Activated CD4-positive, alpha-beta T cell treated with anti-CD3 and anti-CD28 coated beads, Interleukin-2, Interleukin-4, amounts not matched to agents 100 ng/mL and 50 ng/mL, durations not matched to agents 16 hours and 8 hours (primary cell): Measurements from ENCODE around the gene PORCN.
A peak's percentile ranks its signal among the peaks of the same experiment; 100 is the strongest.
"Not testable (repeated sequence)": the region's sequence is repeated elsewhere in the genome, so short reads cannot be mapped to it uniquely, and the experiment has no call there.

Source experiments
- DNase-seq: peaks from one replicate; pipeline ENCODE4 v3.0.0-alpha.2; 2020; ENCODE audit warnings: low spot score

The PORCN gene

GRCh38 chrX:48540480-48540879 is 31.7 kb downstream of the PORCN start:
- no peak for DNase-seq

GRCh38 chrX:48541140-48541814 is 32.5 kb downstream of the PORCN start:
- no peak for DNase-seq

GRCh38 chrX:48548871-48549270 is 40.1 kb downstream of the PORCN start:
- no peak for DNase-seq

- not testable (repeated sequence) for DNase-seq
Observed at GRCh38 chrX:48555731-48556325, 47.0 kb downstream of the PORCN start.

- DNase-seq = peak; percentile 47
Observed at GRCh38 chrX:48558271-48558670, 49.5 kb downstream of the PORCN start.

GRCh38 chrX:48559636-48560035 is 50.8 kb downstream of the PORCN start:
- no peak for DNase-seq

GRCh38 chrX:48560056-48560455 is 51.3 kb downstream of the PORCN start:
- DNase-seq = no peak

- no peak for DNase-seq
Observed at GRCh38 chrX:48560681-48561080, 51.9 kb downstream of the PORCN start.

GRCh38 chrX:48569958-48570357 is 61.2 kb downstream of the PORCN start:
- DNase-seq = peak; percentile 84
